ENCODE measurements around the gene FAM135A.

DNA sequence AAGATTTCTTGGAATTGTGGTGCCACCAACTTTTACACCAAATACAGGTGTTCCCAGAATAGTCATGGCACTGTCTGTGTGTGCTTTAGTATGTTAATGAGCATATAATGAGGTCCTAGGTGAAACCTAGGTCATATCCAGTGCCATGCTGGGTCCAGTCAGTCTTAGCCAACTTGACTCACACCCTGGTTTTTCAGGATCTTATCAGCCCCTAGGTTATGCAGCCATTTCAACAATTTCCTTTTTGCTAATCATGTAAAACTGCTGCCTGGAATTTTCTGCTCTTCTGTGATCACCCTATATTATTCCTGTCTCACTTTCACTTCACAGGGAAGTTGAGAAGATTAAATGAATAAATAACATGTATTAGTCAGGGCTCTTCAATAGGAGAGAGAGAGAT lies 177.1 kb downstream of the FAM135A start:
- TF ChIP-seq POLR2AphosphoS5 (IDR thresholded peaks at IDR 0.05; ENCODE audit: low read depth), result no peak
- no peak for TF ChIP-seq EZH2 (IDR thresholded peaks at IDR 0.05; ENCODE audit: low read depth, unreplicated experiment)
- TF ChIP-seq, protein P1, sequence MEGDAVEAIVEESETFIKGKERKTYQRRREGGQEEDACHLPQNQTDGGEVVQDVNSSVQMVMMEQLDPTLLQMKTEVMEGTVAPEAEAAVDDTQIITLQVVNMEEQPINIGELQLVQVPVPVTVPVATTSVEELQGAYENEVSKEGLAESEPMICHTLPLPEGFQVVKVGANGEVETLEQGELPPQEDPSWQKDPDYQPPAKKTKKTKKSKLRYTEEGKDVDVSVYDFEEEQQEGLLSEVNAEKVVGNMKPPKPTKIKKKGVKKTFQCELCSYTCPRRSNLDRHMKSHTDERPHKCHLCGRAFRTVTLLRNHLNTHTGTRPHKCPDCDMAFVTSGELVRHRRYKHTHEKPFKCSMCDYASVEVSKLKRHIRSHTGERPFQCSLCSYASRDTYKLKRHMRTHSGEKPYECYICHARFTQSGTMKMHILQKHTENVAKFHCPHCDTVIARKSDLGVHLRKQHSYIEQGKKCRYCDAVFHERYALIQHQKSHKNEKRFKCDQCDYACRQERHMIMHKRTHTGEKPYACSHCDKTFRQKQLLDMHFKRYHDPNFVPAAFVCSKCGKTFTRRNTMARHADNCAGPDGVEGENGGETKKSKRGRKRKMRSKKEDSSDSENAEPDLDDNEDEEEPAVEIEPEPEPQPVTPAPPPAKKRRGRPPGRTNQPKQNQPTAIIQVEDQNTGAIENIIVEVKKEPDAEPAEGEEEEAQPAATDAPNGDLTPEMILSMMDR (conservative IDR thresholded peaks at IDR 0.05; ENCODE audit: low read depth in 2 of 2), result no peak
- TF ChIP-seq, protein P2, sequence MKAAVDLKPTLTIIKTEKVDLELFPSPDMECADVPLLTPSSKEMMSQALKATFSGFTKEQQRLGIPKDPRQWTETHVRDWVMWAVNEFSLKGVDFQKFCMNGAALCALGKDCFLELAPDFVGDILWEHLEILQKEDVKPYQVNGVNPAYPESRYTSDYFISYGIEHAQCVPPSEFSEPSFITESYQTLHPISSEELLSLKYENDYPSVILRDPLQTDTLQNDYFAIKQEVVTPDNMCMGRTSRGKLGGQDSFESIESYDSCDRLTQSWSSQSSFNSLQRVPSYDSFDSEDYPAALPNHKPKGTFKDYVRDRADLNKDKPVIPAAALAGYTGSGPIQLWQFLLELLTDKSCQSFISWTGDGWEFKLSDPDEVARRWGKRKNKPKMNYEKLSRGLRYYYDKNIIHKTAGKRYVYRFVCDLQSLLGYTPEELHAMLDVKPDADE (IDR thresholded peaks at IDR 0.05), result no peak
- no peak for TF ChIP-seq NANOG (IDR thresholded peaks at IDR 0.05; ENCODE audit: borderline replicate concordance)
- TF ChIP-seq, protein P3, sequence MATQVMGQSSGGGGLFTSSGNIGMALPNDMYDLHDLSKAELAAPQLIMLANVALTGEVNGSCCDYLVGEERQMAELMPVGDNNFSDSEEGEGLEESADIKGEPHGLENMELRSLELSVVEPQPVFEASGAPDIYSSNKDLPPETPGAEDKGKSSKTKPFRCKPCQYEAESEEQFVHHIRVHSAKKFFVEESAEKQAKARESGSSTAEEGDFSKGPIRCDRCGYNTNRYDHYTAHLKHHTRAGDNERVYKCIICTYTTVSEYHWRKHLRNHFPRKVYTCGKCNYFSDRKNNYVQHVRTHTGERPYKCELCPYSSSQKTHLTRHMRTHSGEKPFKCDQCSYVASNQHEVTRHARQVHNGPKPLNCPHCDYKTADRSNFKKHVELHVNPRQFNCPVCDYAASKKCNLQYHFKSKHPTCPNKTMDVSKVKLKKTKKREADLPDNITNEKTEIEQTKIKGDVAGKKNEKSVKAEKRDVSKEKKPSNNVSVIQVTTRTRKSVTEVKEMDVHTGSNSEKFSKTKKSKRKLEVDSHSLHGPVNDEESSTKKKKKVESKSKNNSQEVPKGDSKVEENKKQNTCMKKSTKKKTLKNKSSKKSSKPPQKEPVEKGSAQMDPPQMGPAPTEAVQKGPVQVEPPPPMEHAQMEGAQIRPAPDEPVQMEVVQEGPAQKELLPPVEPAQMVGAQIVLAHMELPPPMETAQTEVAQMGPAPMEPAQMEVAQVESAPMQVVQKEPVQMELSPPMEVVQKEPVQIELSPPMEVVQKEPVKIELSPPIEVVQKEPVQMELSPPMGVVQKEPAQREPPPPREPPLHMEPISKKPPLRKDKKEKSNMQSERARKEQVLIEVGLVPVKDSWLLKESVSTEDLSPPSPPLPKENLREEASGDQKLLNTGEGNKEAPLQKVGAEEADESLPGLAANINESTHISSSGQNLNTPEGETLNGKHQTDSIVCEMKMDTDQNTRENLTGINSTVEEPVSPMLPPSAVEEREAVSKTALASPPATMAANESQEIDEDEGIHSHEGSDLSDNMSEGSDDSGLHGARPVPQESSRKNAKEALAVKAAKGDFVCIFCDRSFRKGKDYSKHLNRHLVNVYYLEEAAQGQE (IDR thresholded peaks at IDR 0.05; ENCODE audit: unreplicated experiment), result no peak
- TF ChIP-seq CREB1 (CRISPR knock-in tag; IDR thresholded peaks at IDR 0.05; ENCODE audit: low read depth), result no peak
- no peak for TF ChIP-seq EZH2phosphoT487 (IDR thresholded peaks at IDR 0.05; ENCODE audit: unreplicated experiment)
- no peak for TF ChIP-seq JUNB (IDR thresholded peaks at IDR 0.05; ENCODE audit: unreplicated experiment)
- TF ChIP-seq ZNF114 (CRISPR knock-in tag; IDR thresholded peaks at IDR 0.05), result no peak
